HUES6 (cell line): ENCODE measurements around the gene COL4A2.
"Not testable (repeated sequence)": the region's sequence is repeated elsewhere in the genome, so short reads cannot be mapped to it uniquely, and the experiment has no call there.

ENCODE experiments used
- H3K27ac ChIP-seq: 2 replicates; pipeline ENCODE4 v1.7.0; 2013; ENCODE audit warnings: low read depth, mild to moderate bottlenecking, low read length, inconsistent platforms
- H3K27me3 ChIP-seq: 2 replicates; pipeline ENCODE4 v1.6.1; 2013; ENCODE audit warnings: low read length; ENCODE audit not compliant: control insufficient read depth, insufficient read depth
- H3K36me3 ChIP-seq: 2 replicates; pipeline ENCODE4 v1.6.1; 2013; ENCODE audit warnings: low read length; ENCODE audit not compliant: control insufficient read depth, insufficient read depth
- H3K4me1 ChIP-seq: 2 replicates; pipeline ENCODE4 v1.6.1; 2013; ENCODE audit warnings: low read length; ENCODE audit not compliant: control insufficient read depth, insufficient read depth
- H3K4me3 ChIP-seq: 2 replicates; pipeline ENCODE4 v1.5.1; 2013; ENCODE audit warnings: low read depth, low read length
- H3K9ac ChIP-seq: one replicate; pipeline ENCODE4 v1.6.1; 2013; ENCODE audit warnings: mild to moderate bottlenecking, low read length
- H3K9me3 ChIP-seq: 2 replicates; pipeline ENCODE4 v1.6.1; 2013; ENCODE audit warnings: low read depth, low read length; ENCODE audit not compliant: control insufficient read depth, insufficient read depth

Gene COL4A2

GRCh38 chr13:110450941-110451730 lies 144.1 kb downstream of the COL4A2 start:
- H3K4me1 ChIP-seq = peaks cover 33% of the 10 kb centered on the region
- H3K9ac ChIP-seq = no peak overlapping the region
- H3K9me3 ChIP-seq = no peaks in the 10 kb centered on the region
- H3K36me3 ChIP-seq = peaks cover 39% of the 10 kb centered on the region
- no peak overlapping the region for H3K4me3 ChIP-seq
- H3K27me3 ChIP-seq = no peaks in the 10 kb centered on the region
- no peak overlapping the region for H3K27ac ChIP-seq

- H3K4me1 ChIP-seq = peaks cover 32% of the 10 kb centered on the region
- peaks cover 31% of the 10 kb centered on the region for H3K36me3 ChIP-seq
- H3K27ac ChIP-seq, H3K9me3 ChIP-seq, H3K4me3 ChIP-seq, H3K9ac ChIP-seq, H3K27me3 ChIP-seq: not testable (repeated sequence)
Observed at GRCh38 chr13:110453091-110453490, 146.0 kb downstream of the COL4A2 start.

- H3K4me1 ChIP-seq = peaks cover 28% of the 10 kb centered on the region
- no peak overlapping the region for H3K4me3 ChIP-seq
- H3K9me3 ChIP-seq = no peaks in the 10 kb centered on the region
- H3K27ac ChIP-seq = peak overlapping the region; percentile 28; the same call in 1 of the 2 replicates
- H3K9ac ChIP-seq = peak overlapping the region; percentile 34
- H3K36me3 ChIP-seq = peaks cover 32% of the 10 kb centered on the region
- H3K27me3 ChIP-seq = no peaks in the 10 kb centered on the region
Observed at GRCh38 chr13:110453797-110454196, 146.7 kb downstream of the COL4A2 start.

GRCh38 chr13:110454227-110454859 lies 147.3 kb downstream of the COL4A2 start:
- Histone ChIP-seq H3K4me1 (peaks cover 28% of the 10 kb centered on the region), H3K36me3 (peaks cover 34% of the 10 kb centered on the region), H3K27me3 (no peaks in the 10 kb centered on the region), H3K27ac (0 out of 2 replicates have a peak overlapping the region, but pooled peaks have one; percentile 34), H3K9me3 (no peaks in the 10 kb centered on the region), H3K9ac (peak overlapping the region; percentile 48), H3K4me3 (no peak overlapping the region)

- peaks cover 28% of the 10 kb centered on the region for H3K4me1 ChIP-seq
- H3K9me3 ChIP-seq = no peaks in the 10 kb centered on the region
- H3K9ac ChIP-seq = peak overlapping the region; percentile 48
- no peak overlapping the region for H3K27ac ChIP-seq
- H3K36me3 ChIP-seq = peaks cover 28% of the 10 kb centered on the region
- H3K27me3 ChIP-seq = no peaks in the 10 kb centered on the region
- H3K4me3 ChIP-seq = no peak overlapping the region
Observed at GRCh38 chr13:110454956-110455355, 147.9 kb downstream of the COL4A2 start.

- Histone ChIP-seq H3K4me1 (peaks cover 28% of the 10 kb centered on the region), H3K4me3 (no peak overlapping the region), H3K9ac (no peak overlapping the region), H3K27me3 (no peaks in the 10 kb centered on the region), H3K36me3 (peaks cover 28% of the 10 kb centered on the region), H3K27ac (no peak overlapping the region), H3K9me3 (no peaks in the 10 kb centered on the region)
Observed at GRCh38 chr13:110455444-110455843, 148.4 kb downstream of the COL4A2 start.

GRCh38 chr13:110455941-110456340 lies 148.9 kb downstream of the COL4A2 start:
- peaks cover 26% of the 10 kb centered on the region for H3K36me3 ChIP-seq
- H3K4me3 ChIP-seq = no peak overlapping the region
- H3K4me1 ChIP-seq = peaks cover 28% of the 10 kb centered on the region
- no peaks in the 10 kb centered on the region for H3K9me3 ChIP-seq
- H3K9ac ChIP-seq = no peak overlapping the region
- H3K27ac ChIP-seq = no peak overlapping the region
- no peaks in the 10 kb centered on the region for H3K27me3 ChIP-seq

GRCh38 chr13:110456550-110456949 lies 149.5 kb downstream of the COL4A2 start:
- Histone ChIP-seq H3K27ac (no peak overlapping the region), H3K9me3 (no peaks in the 10 kb centered on the region), H3K4me3 (no peak overlapping the region), H3K4me1 (peaks cover 28% of the 10 kb centered on the region), H3K36me3 (peaks cover 27% of the 10 kb centered on the region), H3K27me3 (no peaks in the 10 kb centered on the region), H3K9ac (no peak overlapping the region)

GRCh38 chr13:110457361-110457760 lies 150.3 kb downstream of the COL4A2 start:
- H3K9me3 ChIP-seq = no peaks in the 10 kb centered on the region
- no peaks in the 10 kb centered on the region for H3K27me3 ChIP-seq
- H3K4me1 ChIP-seq = peaks cover 28% of the 10 kb centered on the region
- peaks cover 36% of the 10 kb centered on the region for H3K36me3 ChIP-seq
- H3K27ac ChIP-seq = no peak overlapping the region
- no peak overlapping the region for H3K4me3 ChIP-seq
- peak overlapping the region; percentile 12 for H3K9ac ChIP-seq

- H3K4me3 ChIP-seq = no peak overlapping the region
- peaks cover 28% of the 10 kb centered on the region for H3K4me1 ChIP-seq
- H3K9ac ChIP-seq = no peak overlapping the region
- no peak overlapping the region for H3K27ac ChIP-seq
- no peaks in the 10 kb centered on the region for H3K9me3 ChIP-seq
- no peaks in the 10 kb centered on the region for H3K27me3 ChIP-seq
- H3K36me3 ChIP-seq = peaks cover 42% of the 10 kb centered on the region
Observed at GRCh38 chr13:110458017-110458416, 150.9 kb downstream of the COL4A2 start.

- H3K27ac ChIP-seq = no peak overlapping the region
- H3K9ac ChIP-seq = no peak overlapping the region
- H3K27me3 ChIP-seq = no peaks in the 10 kb centered on the region
- H3K9me3 ChIP-seq = no peaks in the 10 kb centered on the region
- H3K36me3 ChIP-seq = peaks cover 47% of the 10 kb centered on the region
- no peak overlapping the region for H3K4me3 ChIP-seq
- H3K4me1 ChIP-seq = peaks cover 23% of the 10 kb centered on the region
Observed at GRCh38 chr13:110458594-110459365, 151.7 kb downstream of the COL4A2 start.
